Measurements from ENCODE around the gene TTLL7. TPM values are rescaled to one million over a fixed set of nuclear protein-coding genes. Genes with fewer than 3 reads are reported as not detected.

Gene TTLL7
- total RNA-seq, 1 donor from 2014 or later, result 22.6 TPM

DNA sequence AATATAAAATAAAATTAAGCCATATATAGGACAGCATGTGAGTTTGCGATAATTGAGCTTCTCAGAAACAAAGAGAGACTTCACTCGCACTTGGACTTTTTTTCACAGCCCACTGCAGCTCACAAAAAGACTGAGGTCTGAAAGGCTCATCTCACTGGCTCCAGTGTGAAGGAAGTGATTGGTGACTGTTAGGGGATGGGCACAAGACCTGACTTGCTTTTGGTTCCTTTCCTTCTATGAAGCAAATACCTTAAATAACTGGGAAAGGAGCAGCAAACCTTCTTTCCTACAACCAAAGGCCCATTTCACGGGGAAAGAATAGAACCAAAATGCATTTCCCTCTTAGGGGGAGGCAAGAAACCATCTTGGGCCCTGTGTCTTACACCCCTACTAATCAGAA lies 13.1 kb upstream of the TTLL7 start:
- H3K27me3 Mint-ChIP-seq (ENCODE audit: low read depth), result no peaks in the 10 kb centered on the region
- H3K4me3 Mint-ChIP-seq (ENCODE audit: unreplicated experiment), result no peak overlapping the region
- peaks cover 2% of the 10 kb centered on the region for H3K9me3 Mint-ChIP-seq (ENCODE audit: low read depth)
- H3K27ac Mint-ChIP-seq (ENCODE audit: unreplicated experiment), result no peak overlapping the region
- H3K4me1 Mint-ChIP-seq (ENCODE audit: low read depth), result no peaks in the 10 kb centered on the region
- H3K36me3 Mint-ChIP-seq (ENCODE audit: low read depth), result no peaks in the 10 kb centered on the region
- TF ChIP-seq, protein P1, sequence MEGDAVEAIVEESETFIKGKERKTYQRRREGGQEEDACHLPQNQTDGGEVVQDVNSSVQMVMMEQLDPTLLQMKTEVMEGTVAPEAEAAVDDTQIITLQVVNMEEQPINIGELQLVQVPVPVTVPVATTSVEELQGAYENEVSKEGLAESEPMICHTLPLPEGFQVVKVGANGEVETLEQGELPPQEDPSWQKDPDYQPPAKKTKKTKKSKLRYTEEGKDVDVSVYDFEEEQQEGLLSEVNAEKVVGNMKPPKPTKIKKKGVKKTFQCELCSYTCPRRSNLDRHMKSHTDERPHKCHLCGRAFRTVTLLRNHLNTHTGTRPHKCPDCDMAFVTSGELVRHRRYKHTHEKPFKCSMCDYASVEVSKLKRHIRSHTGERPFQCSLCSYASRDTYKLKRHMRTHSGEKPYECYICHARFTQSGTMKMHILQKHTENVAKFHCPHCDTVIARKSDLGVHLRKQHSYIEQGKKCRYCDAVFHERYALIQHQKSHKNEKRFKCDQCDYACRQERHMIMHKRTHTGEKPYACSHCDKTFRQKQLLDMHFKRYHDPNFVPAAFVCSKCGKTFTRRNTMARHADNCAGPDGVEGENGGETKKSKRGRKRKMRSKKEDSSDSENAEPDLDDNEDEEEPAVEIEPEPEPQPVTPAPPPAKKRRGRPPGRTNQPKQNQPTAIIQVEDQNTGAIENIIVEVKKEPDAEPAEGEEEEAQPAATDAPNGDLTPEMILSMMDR (IDR thresholded peaks at IDR 0.05), result no peak
- DNase-seq (ENCODE audit: low spot score), result no peak

DNA sequence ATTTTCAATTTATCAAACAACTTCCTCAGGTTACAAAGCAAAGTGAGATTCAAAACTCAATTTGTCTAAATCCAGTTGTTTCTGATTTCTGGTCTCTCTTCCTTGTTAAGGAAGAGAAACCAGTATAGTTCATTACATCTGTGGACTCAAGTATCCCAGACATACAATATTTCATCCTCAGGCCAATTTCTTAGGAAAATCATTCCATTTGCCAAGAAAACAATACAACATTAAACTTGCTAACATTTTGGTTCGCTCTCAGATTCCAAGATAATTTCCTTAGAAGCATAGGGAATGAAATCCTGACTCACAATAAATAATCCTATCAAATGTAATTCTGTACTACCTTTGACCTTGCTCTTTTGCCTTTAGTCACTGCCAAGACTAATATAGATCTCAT lies 11.2 kb upstream of the TTLL7 start:
- Mint-ChIP-seq H3K9me3 (ENCODE audit: low read depth) (peaks cover 2% of the 10 kb centered on the region), H3K4me1 (ENCODE audit: low read depth) (no peaks in the 10 kb centered on the region), H3K27me3 (ENCODE audit: low read depth) (no peaks in the 10 kb centered on the region), H3K36me3 (ENCODE audit: low read depth) (no peaks in the 10 kb centered on the region), H3K27ac (ENCODE audit: unreplicated experiment) (no peak overlapping the region), H3K4me3 (ENCODE audit: unreplicated experiment) (no peak overlapping the region)
- TF ChIP-seq, protein P1 (IDR thresholded peaks at IDR 0.05), result no peak
- no peak for DNase-seq (ENCODE audit: low spot score)

DNA sequence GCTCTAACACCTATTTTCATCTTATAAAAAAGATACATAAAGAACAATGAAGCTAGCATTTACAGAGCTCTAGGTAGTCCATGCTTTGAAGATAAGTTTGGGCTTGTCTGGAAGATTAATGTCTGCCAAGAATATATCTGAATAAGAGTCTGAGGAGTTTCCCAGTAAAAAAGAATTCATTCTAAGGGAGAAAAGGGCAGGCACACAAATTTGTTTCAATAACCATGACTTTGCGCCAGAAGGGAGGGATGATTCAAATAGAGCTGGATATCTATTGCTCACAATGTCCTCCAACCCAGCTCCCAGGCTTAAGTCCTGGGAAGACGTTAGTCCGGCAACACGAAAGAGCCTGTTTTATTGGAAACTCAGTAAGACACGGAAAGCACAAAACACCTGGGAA lies 9.7 kb upstream of the TTLL7 start:
- H3K4me3 Mint-ChIP-seq (ENCODE audit: unreplicated experiment), result no peak overlapping the region
- no peak for DNase-seq (ENCODE audit: low spot score)
- peaks cover 1% of the 10 kb centered on the region for H3K9me3 Mint-ChIP-seq (ENCODE audit: low read depth)
- H3K27ac Mint-ChIP-seq (ENCODE audit: unreplicated experiment), result no peak overlapping the region
- no peaks in the 10 kb centered on the region for H3K36me3 Mint-ChIP-seq (ENCODE audit: low read depth)
- no peaks in the 10 kb centered on the region for H3K27me3 Mint-ChIP-seq (ENCODE audit: low read depth)
- TF ChIP-seq, protein P1 (IDR thresholded peaks at IDR 0.05), result no peak
- no peaks in the 10 kb centered on the region for H3K4me1 Mint-ChIP-seq (ENCODE audit: low read depth)

DNA sequence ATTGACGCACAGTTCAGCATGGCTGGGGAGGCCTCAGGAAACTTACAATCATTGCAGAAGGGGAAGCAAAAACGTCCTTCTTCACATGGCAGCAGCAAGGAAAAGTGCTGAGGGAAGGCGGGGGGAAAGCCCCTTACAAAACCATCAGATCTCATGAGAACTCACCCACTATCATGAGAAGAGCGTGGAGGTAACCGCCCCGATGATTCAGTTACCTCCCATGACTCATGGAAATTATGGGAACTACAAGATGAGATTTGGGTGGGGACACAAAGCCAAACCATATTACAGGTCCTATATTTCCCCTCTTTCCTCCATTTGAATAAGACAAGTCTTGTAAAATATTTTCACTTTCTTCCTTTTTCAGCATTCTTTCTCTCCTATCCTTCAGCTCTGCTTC lies 7.7 kb upstream of the TTLL7 start:
- no peak overlapping the region for H3K27ac Mint-ChIP-seq (ENCODE audit: unreplicated experiment)
- no peaks in the 10 kb centered on the region for H3K9me3 Mint-ChIP-seq (ENCODE audit: low read depth)
- no peak for DNase-seq (ENCODE audit: low spot score)
- H3K4me1 Mint-ChIP-seq (ENCODE audit: low read depth), result no peaks in the 10 kb centered on the region
- TF ChIP-seq, protein P1 (IDR thresholded peaks at IDR 0.05), result no peak
- no peaks in the 10 kb centered on the region for H3K36me3 Mint-ChIP-seq (ENCODE audit: low read depth)
- no peak overlapping the region for H3K4me3 Mint-ChIP-seq (ENCODE audit: unreplicated experiment)
- H3K27me3 Mint-ChIP-seq (ENCODE audit: low read depth), result no peaks in the 10 kb centered on the region

DNA sequence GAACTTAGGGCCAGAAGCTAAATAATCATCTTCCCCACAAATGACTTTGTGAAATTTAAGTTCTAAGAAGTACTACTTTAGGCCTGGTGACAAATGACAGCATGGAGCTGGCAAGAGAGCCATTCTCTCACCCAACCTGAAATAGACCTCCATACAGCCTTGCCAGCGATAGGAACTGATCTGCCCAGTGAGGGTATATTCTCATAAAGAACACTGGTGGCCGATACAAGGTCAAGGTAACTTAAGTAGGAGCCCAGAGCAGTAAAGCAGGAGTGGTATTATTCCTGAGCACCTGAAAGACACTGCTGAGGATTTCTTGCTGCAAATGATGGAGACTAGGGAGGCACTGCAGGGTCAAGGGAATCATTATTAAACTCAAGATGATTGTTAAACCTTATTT lies 2.6 kb upstream of the TTLL7 start:
- no peaks in the 10 kb centered on the region for H3K9me3 Mint-ChIP-seq (ENCODE audit: low read depth)
- H3K4me3 Mint-ChIP-seq (ENCODE audit: unreplicated experiment), result no peak overlapping the region
- DNase-seq (ENCODE audit: low spot score), result no peak
- H3K4me1 Mint-ChIP-seq (ENCODE audit: low read depth), result peaks cover 23% of the 10 kb centered on the region
- no peaks in the 10 kb centered on the region for H3K27me3 Mint-ChIP-seq (ENCODE audit: low read depth)
- no peak overlapping the region for H3K27ac Mint-ChIP-seq (ENCODE audit: unreplicated experiment)
- TF ChIP-seq, protein P1 (IDR thresholded peaks at IDR 0.05), result no peak
- H3K36me3 Mint-ChIP-seq (ENCODE audit: low read depth), result no peaks in the 10 kb centered on the region
